Cardiac muscle cell (in vitro differentiated cells and primary cell): ENCODE results near the gene SPI1. TPM values are rescaled to one million over a fixed set of nuclear protein-coding genes. Genes with fewer than 3 reads are reported as not detected.

Experiments used
- DNase-seq, 2 donors: peaks; one replicate each; pipeline versions ENCODE4 v3.0.0 to v3.0.0-alpha.2; 2010 to 2017; ENCODE audit warnings: low read depth in 1 of 2, low spot score in 1 of 2
- H3K27ac ChIP-seq: fragments of 200-600 bp; sonication (generic); 2 replicates; pipeline ENCODE4 v1.5.1; 2016
- H3K27me3 ChIP-seq: fragments of 200-600 bp; sonication (generic); 2 replicates; pipeline ENCODE4 v1.6.0; 2016; ENCODE audit warnings: control low read depth
- H3K36me3 ChIP-seq: fragments of 200-600 bp; sonication (generic); 2 replicates; pipeline ENCODE4 v1.5.1; 2016; ENCODE audit warnings: control low read depth
- H3K4me1 ChIP-seq: fragments of 200-600 bp; sonication (generic); 2 replicates; pipeline ENCODE4 v1.8.1; 2017; ENCODE audit warnings: low read depth, mild to moderate bottlenecking, mixed run types
- H3K4me3 ChIP-seq: fragments of 200-600 bp; sonication (generic); 2 replicates; pipeline ENCODE4 v1.5.1; 2016; ENCODE audit warnings: mild to moderate bottlenecking
- H3K9me3 ChIP-seq: fragments of 200-600 bp; sonication (generic); 2 replicates; pipeline ENCODE4 v1.5.1; 2017; ENCODE audit warnings: low read depth, mild to moderate bottlenecking, control low read depth
- CTCF ChIP-seq: IDR thresholded peaks from 2 replicates; pipeline ENCODE4 v1.5.1; 2012; ENCODE audit warnings: low read depth, mild to moderate bottlenecking, low read length
- polyA plus RNA-seq: library from polyadenylated mRNA; unstranded; fragments of >200 nt; fragmentation: Nextera tagmentation; extraction: Ambion mirVana; gene quantifications from 2 replicates; pipeline ENCODE4 v1.2.1, GENCODE V29; 2016
- total RNA-seq: library from RNA; depleted of rRNA; stranded (reverse); fragments of >200 nt; gene quantifications from 2 replicates; pipeline ENCODE4 v1.2.3, GENCODE V29; 2016

The SPI1 gene
- total and polyA plus RNA-seq, 2 experiments from 2014 or later, result 0.56 TPM; not detected in 1

GRCh38 chr11:47407746-47408590 lies 29.6 kb upstream of the SPI1 start, which contains the start of gene SLC39A13:
TSS of gene SLC39A13 (plus strand) at chr11:47408590. CDS start at chr11:47410095, 1,505 bp downstream.
- Histone ChIP-seq H3K9me3 (no peaks in the 10 kb centered on the region), H3K27ac (peak within 1 kb of the TSS; percentile 82), H3K4me1 (no peaks in the 10 kb centered on the region), H3K4me3 (peak within 1 kb of the TSS; percentile 61), H3K27me3 (no peaks in the 10 kb centered on the region), H3K36me3 (no peaks in the 10 kb centered on the region)
- peak; percentile 73 for TF ChIP-seq CTCF
- peak; percentile 96 to 98 for DNase-seq

GRCh38 chr11:47406896-47407745 lies 28.8 kb upstream of the SPI1 start:
- Histone ChIP-seq H3K27me3 (no peaks in the 10 kb centered on the region), H3K9me3 (no peaks in the 10 kb centered on the region), H3K27ac (peak overlapping the region; percentile 82), H3K4me3 (peak overlapping the region; percentile 38), H3K4me1 (no peaks in the 10 kb centered on the region), H3K36me3 (no peaks in the 10 kb centered on the region)
- TF ChIP-seq CTCF, result peak; percentile 15
- DNase-seq, result peak in 1 of 2 donors; percentile 50

GRCh38 chr11:47403571-47403970 lies 25.2 kb upstream of the SPI1 start:
- H3K27ac ChIP-seq, result peak overlapping the region; percentile 57
- no peaks in the 10 kb centered on the region for H3K36me3 ChIP-seq
- no peak for DNase-seq
- H3K9me3 ChIP-seq, result no peaks in the 10 kb centered on the region
- H3K27me3 ChIP-seq, result no peaks in the 10 kb centered on the region
- no peak overlapping the region for H3K4me3 ChIP-seq
- peaks cover 10% of the 10 kb centered on the region for H3K4me1 ChIP-seq
- no peak for TF ChIP-seq CTCF

GRCh38 chr11:47403135-47403534 lies 24.8 kb upstream of the SPI1 start:
- Histone ChIP-seq H3K36me3 (no peaks in the 10 kb centered on the region), H3K4me1 (peaks cover 10% of the 10 kb centered on the region), H3K9me3 (no peaks in the 10 kb centered on the region), H3K4me3 (no peak overlapping the region), H3K27ac (peak overlapping the region; percentile 57), H3K27me3 (no peaks in the 10 kb centered on the region)
- no peak for TF ChIP-seq CTCF
- no peak for DNase-seq

- no peak for TF ChIP-seq CTCF
- H3K27me3 ChIP-seq, result no peaks in the 10 kb centered on the region
- H3K27ac ChIP-seq, result peak overlapping the region; percentile 83
- no peaks in the 10 kb centered on the region for H3K9me3 ChIP-seq
- peaks cover 10% of the 10 kb centered on the region for H3K4me1 ChIP-seq
- DNase-seq, result no peak
- H3K4me3 ChIP-seq, result peak overlapping the region; percentile 22
- H3K36me3 ChIP-seq, result no peaks in the 10 kb centered on the region
Measured at GRCh38 chr11:47400768-47401279, 22.5 kb upstream of the SPI1 start.
